HepG2 (cell line): Measurements from ENCODE around the gene CPB2. TPM values are rescaled to one million over a fixed set of nuclear protein-coding genes. Genes with fewer than 3 reads are reported as not detected.
A peak's percentile ranks its signal among the peaks of the same experiment; 100 is the strongest.

Experiments
- ARID2 ChIP-seq: sonication (generic); formaldehyde crosslinking; IDR thresholded peaks from 2 replicates; pipeline ENCODE4 v1.8.1; 2022; ENCODE audit warnings: mild to moderate bottlenecking, missing genetic modification reagents, borderline replicate concordance
- BHLHE40 ChIP-seq: IDR thresholded peaks from 2 replicates; pipeline ENCODE4 v1.6.1; 2011; ENCODE audit warnings: low read length, improper control_type of control experiment
- GATAD1 ChIP-seq: IDR thresholded peaks from 2 replicates; pipeline ENCODE4 v1.6.1; 2016; ENCODE audit warnings: missing genetic modification reagents, missing compliant biosample characterization
- HCFC1 ChIP-seq: fragments of 150-350 bp; IDR thresholded peaks from 2 replicates; pipeline ENCODE4 v1.6.1; 2014; ENCODE audit warnings: low read depth, low read length
- HES4 ChIP-seq: sonication (generic); formaldehyde crosslinking; IDR thresholded peaks from 2 replicates; pipeline ENCODE4 v1.9.0; 2021; ENCODE audit warnings: mild to moderate bottlenecking, missing genetic modification reagents, borderline replicate concordance
- KLF6 ChIP-seq: IDR thresholded peaks from 2 replicates; pipeline ENCODE4 v1.8.0; 2016; ENCODE audit warnings: missing biosample characterization, missing genetic modification reagents
- NBN ChIP-seq: fragments of 450-650 bp; conservative IDR thresholded peaks from 2 replicates; pipeline ENCODE4 v1.6.1; 2017
- NFE2L2 ChIP-seq: fragments of 150-350 bp; IDR thresholded peaks from 2 replicates; pipeline ENCODE4 v1.6.1; 2014; ENCODE audit warnings: low read length
- NFRKB ChIP-seq: fragments of 450-650 bp; IDR thresholded peaks from 2 replicates; pipeline ENCODE4 v1.6.1; 2017
- NPAS2 ChIP-seq: sonication (generic); formaldehyde crosslinking; IDR thresholded peaks from 2 replicates; pipeline ENCODE4 v1.8.0; 2022; ENCODE audit warnings: mild to moderate bottlenecking, missing genetic modification reagents, borderline replicate concordance
- NRL ChIP-seq: sonication (generic); formaldehyde crosslinking; IDR thresholded peaks from 2 replicates; pipeline ENCODE4 v1.5.0; 2020; ENCODE audit warnings: missing genetic modification reagents, mild to moderate bottlenecking, moderate library complexity, borderline replicate concordance
- PAWR ChIP-seq: sonication (generic); formaldehyde crosslinking; IDR thresholded peaks from 2 replicates; pipeline ENCODE4 v1.4.0; 2020; ENCODE audit warnings: missing genetic modification reagents, mild to moderate bottlenecking, borderline replicate concordance
- PITX1 ChIP-seq: sonication (generic); formaldehyde crosslinking; IDR thresholded peaks from 2 replicates; pipeline ENCODE4 v1.5.1; 2020; ENCODE audit warnings: mild to moderate bottlenecking, missing genetic modification reagents
- POLR2AphosphoS5 ChIP-seq: IDR thresholded peaks from 2 replicates; pipeline ENCODE4 v1.6.1; 2012; ENCODE audit warnings: low read depth, low read length
- RBFOX2 ChIP-seq: fragments of 200-400 bp; formaldehyde crosslinking; IDR thresholded peaks from 2 replicates; pipeline ENCODE4 v1.6.1; 2017; ENCODE audit warnings: low read depth, mild to moderate bottlenecking, low read length
- TCF7L2 ChIP-seq: IDR thresholded peaks from 2 replicates; pipeline ENCODE4 v1.6.1; 2011; ENCODE audit warnings: mild to moderate bottlenecking, low read depth, low read length, moderate library complexity
- ZFP1 ChIP-seq: IDR thresholded peaks from 2 replicates; pipeline ENCODE4 v1.6.1; 2016
- ZNF143 ChIP-seq: sonication (generic); formaldehyde crosslinking; IDR thresholded peaks from 2 replicates; pipeline ENCODE4 v1.4.0; 2020; ENCODE audit warnings: missing genetic modification reagents
- ZNF207 ChIP-seq: fragments of 450-650 bp; IDR thresholded peaks from 2 replicates; pipeline ENCODE4 v1.6.1; 2016; ENCODE audit warnings: antibody characterized with exemption, borderline replicate concordance
- ZNF230 ChIP-seq: sonication (generic); formaldehyde crosslinking; IDR thresholded peaks from 2 replicates; pipeline ENCODE4 v1.4.0; 2020; ENCODE audit warnings: mild to moderate bottlenecking, missing genetic modification reagents
- ZNF234 ChIP-seq: sonication (generic); formaldehyde crosslinking; conservative IDR thresholded peaks from 2 replicates; pipeline ENCODE4 v1.5.1; 2020; ENCODE audit warnings: mild to moderate bottlenecking, missing genetic modification reagents
- ZNF496 ChIP-seq: sonication (generic); formaldehyde crosslinking; IDR thresholded peaks from 2 replicates; pipeline ENCODE4 v1.8.1; 2023; ENCODE audit warnings: mild to moderate bottlenecking, moderate library complexity, missing genetic modification reagents; ENCODE audit not compliant: insufficient replicate concordance
- ZNF609 ChIP-seq: sonication (generic); formaldehyde crosslinking; IDR thresholded peaks from 2 replicates; pipeline ENCODE4 v1.4.0; 2020; ENCODE audit warnings: mild to moderate bottlenecking, missing genetic modification reagents, borderline replicate concordance
- ZNF644 ChIP-seq: IDR thresholded peaks from 2 replicates; pipeline ENCODE4 v1.6.1; 2016; ENCODE audit warnings: low read depth
- ZNF781 ChIP-seq: sonication (generic); formaldehyde crosslinking; IDR thresholded peaks from 2 replicates; pipeline ENCODE4 v1.5.1; 2020; ENCODE audit warnings: borderline replicate concordance, mild to moderate bottlenecking, missing genetic modification reagents; ENCODE audit errors: not compliant biosample characterization
- ZNF839 ChIP-seq: sonication (generic); formaldehyde crosslinking; IDR thresholded peaks from 2 replicates; pipeline ENCODE4 v1.4.0; 2020; ENCODE audit warnings: missing genetic modification reagents, mild to moderate bottlenecking, borderline replicate concordance
- polyA plus RNA-seq, 8 experiments: library from polyadenylated mRNA; depleted of rRNA in 3 of 8; stranded (reverse) in 7 of 8; unstranded in 1 of 8; fragments of >200 nt; fragmentation: Illumina TruSeq in 4 of 8; extraction: Trizol in 4 of 8; gene quantifications; 2 replicates each; pipeline versions ENCODE4 v1.2.1 to v1.2.3, GENCODE V29; 2011 to 2016; ENCODE audit warnings: low read depth in 4 of 8, missing spikeins in 1 of 8, mixed read lengths in 1 of 8; ENCODE audit not compliant: insufficient read depth in 1 of 8
- total RNA-seq, 5 experiments: library from RNA; depleted of rRNA; stranded (reverse); fragments of >200 nt; fragmentation: Illumina TruSeq; extraction: Trizol; gene quantifications; 2 replicates each; pipeline ENCODE4 v1.2.3, GENCODE V29; 2016; ENCODE audit warnings: low read depth in 1 of 5
- TF ChIP-seq, protein P1 (sequence below): sonication (generic); formaldehyde crosslinking; IDR thresholded peaks from 2 replicates; pipeline ENCODE4 v1.5.0; 2020; ENCODE audit warnings: mild to moderate bottlenecking, low read depth, missing genetic modification reagents, borderline replicate concordance

The CPB2 gene
- total and polyA plus RNA-seq, 2 of the 13 experiments (the other 11 are each of a cell fraction or from before 2014, with no cell fraction given), result 125 to 140 TPM

GRCh38 chr13:46052319-46053161, 52.3 kb downstream of the CPB2 start, which contains the start of gene ZC3H13 (continued):
- no peak for TF ChIP-seq ARID2 (CRISPR knock-in tag)
- TF ChIP-seq PITX1 (CRISPR knock-in tag), result peak; percentile 69; the same call in 1 of the 2 replicates
- TF ChIP-seq ZNF207, result no peak
- TF ChIP-seq ZNF781 (CRISPR knock-in tag), result peak; percentile 84
- peak; percentile 56; the same call in 1 of the 2 replicates for TF ChIP-seq HES4 (CRISPR knock-in tag)
- no peak for TF ChIP-seq TCF7L2
- TF ChIP-seq ZNF496, result no peak
- TF ChIP-seq RBFOX2, result peak; percentile 70
- no peak for TF ChIP-seq PAWR (CRISPR knock-in tag)
- TF ChIP-seq NBN, result no peak
- peak; percentile 89 for TF ChIP-seq POLR2AphosphoS5
- no peak for TF ChIP-seq ZNF839 (CRISPR knock-in tag)
- no peak; the same call in 1 of the 2 replicates for TF ChIP-seq ZNF609 (CRISPR knock-in tag)
- TF ChIP-seq HCFC1, result peak; percentile 61
- no peak for TF ChIP-seq ZNF143
- peak; percentile 97 for TF ChIP-seq GATAD1 (CRISPR knock-in tag)
- TF ChIP-seq, protein P1, sequence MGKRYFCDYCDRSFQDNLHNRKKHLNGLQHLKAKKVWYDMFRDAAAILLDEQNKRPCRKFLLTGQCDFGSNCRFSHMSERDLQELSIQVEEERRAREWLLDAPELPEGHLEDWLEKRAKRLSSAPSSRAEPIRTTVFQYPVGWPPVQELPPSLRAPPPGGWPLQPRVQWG (CRISPR knock-in tag), result no peak
- no peak for TF ChIP-seq NFRKB
- TF ChIP-seq NRL, result no peak; the same call in 1 of the 2 replicates
- no peak for TF ChIP-seq NFE2L2
- TF ChIP-seq ZNF644, result no peak
- no peak for TF ChIP-seq ZFP1
- 0 out of 2 replicates have a peak, but pooled peaks have one; percentile 67 for TF ChIP-seq ZNF230 (CRISPR knock-in tag)
- TF ChIP-seq KLF6 (CRISPR knock-in tag), result peak; percentile 60; the same call in 1 of the 2 replicates
- TF ChIP-seq ZNF234 (CRISPR knock-in tag), result no peak
- no peak for TF ChIP-seq NPAS2
- TF ChIP-seq BHLHE40, result no peak
